DOHH2 (cell line): Measurements from ENCODE around the gene MYL11.

Experiments used
- H3F3A ChIP-seq: fragments of 200-600 bp; sonication (generic), shearing (Covaris generic); 2 replicates; pipeline ENCODE4 v1.6.0; 2016; ENCODE audit warnings: antibody characterized with exemption, mild to moderate bottlenecking; ENCODE audit not compliant: control insufficient read depth, insufficient read depth
- H3K27ac ChIP-seq: fragments of 200-600 bp; sonication (generic); 2 replicates; pipeline ENCODE4 v1.5.1; 2014; ENCODE audit warnings: low read depth, mild to moderate bottlenecking, low read length, moderate library complexity
- H3K27me3 ChIP-seq: fragments of 200-600 bp; sonication (generic); 2 replicates; pipeline ENCODE4 v1.6.1; 2014; ENCODE audit warnings: mild to moderate bottlenecking, low read length, mixed read lengths; ENCODE audit not compliant: control insufficient read depth
- H3K36me3 ChIP-seq: fragments of 200-600 bp; sonication (generic); 2 replicates; pipeline ENCODE4 v1.6.1; 2014; ENCODE audit warnings: mild to moderate bottlenecking, low read length, moderate library complexity, mixed read lengths; ENCODE audit not compliant: control insufficient read depth
- H3K4me1 ChIP-seq: fragments of 200-600 bp; sonication (generic); 2 replicates; pipeline ENCODE4 v1.6.1; 2014; ENCODE audit warnings: mild to moderate bottlenecking, low read length, mixed read lengths; ENCODE audit not compliant: control insufficient read depth
- H3K4me2 ChIP-seq: fragments of 200-600 bp; sonication (generic); 2 replicates; pipeline ENCODE4 v1.6.0; 2014; ENCODE audit warnings: mild to moderate bottlenecking, low read length, moderate library complexity
- H3K4me3 ChIP-seq: fragments of 200-600 bp; sonication (generic); 2 replicates; pipeline ENCODE4 v1.5.1; 2014; ENCODE audit warnings: mild to moderate bottlenecking, low read length, mixed read lengths
- H3K79me2 ChIP-seq: fragments of 200-600 bp; sonication (generic); 2 replicates; pipeline ENCODE4 v1.6.1; 2014; ENCODE audit warnings: mild to moderate bottlenecking, low read length, mixed read lengths; ENCODE audit not compliant: control insufficient read depth
- H3K9me2 ChIP-seq: fragments of 200-600 bp; sonication (generic); replicated peaks from 2 replicates; pipeline ENCODE4 v1.6.1; 2014; ENCODE audit warnings: mild to moderate bottlenecking, low read length, mixed read lengths; ENCODE audit not compliant: control insufficient read depth
- H3K9me3 ChIP-seq: fragments of 200-600 bp; sonication (generic); 2 replicates; pipeline ENCODE4 v1.6.1; 2014; ENCODE audit warnings: antibody characterized with exemption, low read length, mixed read lengths; ENCODE audit not compliant: control insufficient read depth, insufficient read depth
- H4K20me1 ChIP-seq: fragments of 200-600 bp; sonication (generic); 2 replicates; pipeline ENCODE4 v1.6.0; 2014; ENCODE audit warnings: low read depth, mild to moderate bottlenecking, antibody characterized with exemption, low read length, moderate library complexity; ENCODE audit not compliant: control insufficient read depth, insufficient read depth
- CTCF ChIP-seq: fragments of 200-600 bp; sonication (generic); IDR thresholded peaks from one replicate; pipeline ENCODE4 v1.5.1; 2014; ENCODE audit warnings: antibody characterized with exemption, mild to moderate bottlenecking, low read depth, low read length; ENCODE audit not compliant: poor library complexity, severe bottlenecking
- EZH2phosphoT487 ChIP-seq: fragments of 200-600 bp; sonication (generic); IDR thresholded peaks from 2 replicates; pipeline ENCODE4 v1.6.1; 2017; ENCODE audit warnings: borderline replicate concordance, mild to moderate bottlenecking, antibody characterized with exemption, low read length, moderate library complexity, mixed read lengths

Gene MYL11

DNA sequence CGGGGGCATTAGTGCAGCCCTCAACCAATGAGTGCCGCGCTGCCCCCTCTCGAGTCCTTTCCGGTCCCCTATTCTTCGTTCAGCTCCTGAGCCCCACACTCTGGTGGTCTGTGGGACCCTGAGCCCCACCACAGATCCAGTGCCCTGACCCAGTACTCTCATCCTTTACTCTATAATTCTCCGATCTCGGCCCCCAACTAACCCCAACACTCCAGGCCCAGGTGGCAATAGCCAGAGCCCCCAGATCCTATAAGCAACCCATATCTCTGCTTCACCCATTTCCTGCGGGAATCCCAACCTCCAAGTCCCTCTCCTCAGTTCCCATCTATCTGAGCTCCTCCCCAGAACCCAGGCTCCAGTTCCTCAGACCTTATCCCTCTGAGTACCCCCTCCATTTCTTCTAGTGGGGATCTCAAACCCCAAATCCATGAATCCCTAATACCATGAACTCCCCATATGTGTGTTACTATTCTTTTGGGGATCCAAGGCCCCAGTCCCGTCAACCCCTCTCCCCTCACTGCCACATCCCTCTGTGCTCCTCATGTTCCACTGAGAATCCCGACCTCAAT, 3.3 kb upstream of the MYL11 start:
- peak overlapping the region; percentile 68 for H3K27ac ChIP-seq
- H3K27me3 ChIP-seq: no peaks in the 10 kb centered on the region
- H3K36me3 ChIP-seq: peaks cover 34% of the 10 kb centered on the region
- peak overlapping the region; percentile 95 for H3K4me2 ChIP-seq
- no peak for TF ChIP-seq EZH2phosphoT487
- TF ChIP-seq CTCF: peak; percentile 35
- H3K9me3 ChIP-seq: no peaks in the 10 kb centered on the region
- H3F3A ChIP-seq: no peaks in the 10 kb centered on the region
- H3K4me3 ChIP-seq: peak overlapping the region; percentile 74
- H3K79me2 ChIP-seq: peaks cover 36% of the 10 kb centered on the region
- no peaks in the 10 kb centered on the region for H3K9me2 ChIP-seq
- peaks cover 8% of the 10 kb centered on the region for H4K20me1 ChIP-seq
- peaks cover 39% of the 10 kb centered on the region for H3K4me1 ChIP-seq

- Histone ChIP-seq H3K4me1 (peaks cover 38% of the 10 kb centered on the region), H4K20me1 (peaks cover 8% of the 10 kb centered on the region), H3F3A (peaks cover 1% of the 10 kb centered on the region), H3K27me3 (no peaks in the 10 kb centered on the region), H3K27ac (peak overlapping the region; percentile 68), H3K9me3 (no peaks in the 10 kb centered on the region), H3K79me2 (peaks cover 30% of the 10 kb centered on the region), H3K4me2 (peak overlapping the region; percentile 95), H3K4me3 (peak overlapping the region; percentile 74; the same call in 1 of the 2 replicates), H3K9me2 (no peaks in the 10 kb centered on the region), H3K36me3 (peaks cover 27% of the 10 kb centered on the region)
- TF ChIP-seq CTCF: no peak
- no peak for TF ChIP-seq EZH2phosphoT487
Observed at GRCh38 chr16:30372038-30372712, 2.4 kb upstream of the MYL11 start.

- Histone ChIP-seq H3F3A (peaks cover 4% of the 10 kb centered on the region), H3K27ac (0 out of 2 replicates have a peak overlapping the region, but pooled peaks have one; percentile 68), H3K4me3 (no peak overlapping the region), H3K4me2 (no peak overlapping the region), H3K9me2 (no peaks in the 10 kb centered on the region), H3K27me3 (no peaks in the 10 kb centered on the region), H3K79me2 (peaks cover 26% of the 10 kb centered on the region), H4K20me1 (peaks cover 8% of the 10 kb centered on the region), H3K9me3 (no peaks in the 10 kb centered on the region), H3K4me1 (peaks cover 38% of the 10 kb centered on the region), H3K36me3 (peaks cover 24% of the 10 kb centered on the region)
- no peak for TF ChIP-seq EZH2phosphoT487
- TF ChIP-seq CTCF: no peak
Observed at GRCh38 chr16:30372725-30373124, 1.9 kb upstream of the MYL11 start.
